Prostate gland (tissue), 2 donors: ENCODE results near the gene QSOX1.

ENCODE experiments used
- CTCF ChIP-seq, 4 experiments: fragments of 200-600 bp in 2 of 4; fragments of 450-650 bp in 2 of 4; sonication (generic) in 2 of 4; IDR thresholded peaks; 1 replicate in 3 of 4; 2 replicates in 1 of 4; pipeline ENCODE4 v1.5.1; 2016 to 2019; ENCODE audit warnings: antibody characterized with exemption in 4 of 4, mild to moderate bottlenecking in 2 of 4, moderate library complexity in 2 of 4
- POLR2AphosphoS5 ChIP-seq: sonication (generic); formaldehyde crosslinking; IDR thresholded peaks from one replicate; pipeline ENCODE4 v1.6.1; 2017; ENCODE audit warnings: antibody characterized with exemption

DNA sequence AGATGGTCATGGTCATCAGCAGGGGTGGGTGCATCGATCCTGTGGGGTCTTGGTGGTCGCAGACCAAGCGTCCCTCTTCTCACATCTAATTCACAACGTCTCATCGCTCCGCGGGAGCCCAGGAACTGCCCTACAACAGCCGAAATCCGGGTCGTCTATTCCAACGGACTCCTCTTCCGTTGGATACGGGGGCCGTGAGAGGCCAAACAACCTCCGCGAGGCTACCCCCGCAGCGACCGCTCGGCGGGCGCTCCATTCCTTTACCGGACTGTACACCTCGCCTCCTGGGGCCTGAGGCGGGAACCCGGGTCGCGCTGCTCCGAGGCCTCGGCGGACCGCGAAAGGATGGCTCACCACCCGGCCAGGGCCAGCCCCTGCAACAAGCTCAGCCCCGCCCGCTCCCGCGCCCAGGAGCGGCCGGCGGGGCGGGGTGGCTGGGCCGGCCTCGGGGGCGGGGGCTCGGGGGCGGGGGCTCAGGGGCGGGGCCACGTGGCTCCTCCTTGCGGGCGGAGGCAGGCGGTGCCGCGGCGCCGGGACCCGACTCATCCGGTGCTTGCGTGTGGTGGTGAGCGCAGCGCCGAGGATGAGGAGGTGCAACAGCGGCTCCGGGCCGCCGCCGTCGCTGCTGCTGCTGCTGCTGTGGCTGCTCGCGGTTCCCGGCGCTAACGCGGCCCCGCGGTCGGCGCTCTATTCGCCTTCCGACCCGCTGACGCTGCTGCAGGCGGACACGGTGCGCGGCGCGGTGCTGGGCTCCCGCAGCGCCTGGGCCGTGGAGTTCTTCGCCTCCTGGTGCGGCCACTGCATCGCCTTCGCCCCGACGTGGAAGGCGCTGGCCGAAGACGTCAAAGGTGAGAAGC is at the start of gene QSOX1:
- TF ChIP-seq POLR2AphosphoS5 (peak; percentile 50), CTCF (IDR thresholded peaks at IDR 0.05) (peak in 3 of 4 experiments; percentile 40 to 63 (median 42))
